Osteoblast (primary cell): Measurements from ENCODE around the gene SGPL1. TPM values are rescaled to one million over a fixed set of nuclear protein-coding genes. Genes with fewer than 3 reads are reported as not detected.

Experiments used
- DNase-seq: peaks from one replicate; pipeline ENCODE4 v3.0.0; 2011; ENCODE audit warnings: low spot score, mixed read lengths; ENCODE audit not compliant: insufficient read length; ENCODE audit errors: missing footprints
- H2AFZ ChIP-seq: 2 replicates; pipeline ENCODE4 v1.6.0; 2011; ENCODE audit warnings: mild to moderate bottlenecking, low read length
- H3K27ac ChIP-seq: 2 replicates; pipeline ENCODE4 v1.5.1; 2011; ENCODE audit warnings: mild to moderate bottlenecking, low read depth, low read length, moderate library complexity
- H3K27me3 ChIP-seq: 2 replicates; pipeline ENCODE4 v1.6.0; 2012; ENCODE audit warnings: mild to moderate bottlenecking, control low read depth, inconsistent platforms, low read length, moderate library complexity; ENCODE audit not compliant: insufficient read depth
- H3K36me3 ChIP-seq: 2 replicates; pipeline ENCODE4 v1.5.1; 2011; ENCODE audit warnings: mild to moderate bottlenecking, low read length, control low read depth, moderate library complexity; ENCODE audit not compliant: insufficient read depth
- H3K4me1 ChIP-seq: 2 replicates; pipeline ENCODE4 v1.5.1; 2011; ENCODE audit warnings: mild to moderate bottlenecking, low read length, control low read depth, moderate library complexity; ENCODE audit not compliant: insufficient read depth
- H3K4me2 ChIP-seq: 2 replicates; pipeline ENCODE4 v1.6.0; 2011; ENCODE audit warnings: mild to moderate bottlenecking, low read length; ENCODE audit not compliant: insufficient read depth
- H3K4me3 ChIP-seq: fragments of 200-600 bp; sonication (generic); 3 replicates; pipeline ENCODE4 v1.5.1; 2012; ENCODE audit warnings: mild to moderate bottlenecking, low read length, inconsistent platforms; ENCODE audit not compliant: insufficient read depth
- H3K79me2 ChIP-seq: 2 replicates; pipeline ENCODE4 v1.6.0; 2012; ENCODE audit warnings: mild to moderate bottlenecking, low read length, control low read depth, inconsistent platforms; ENCODE audit not compliant: insufficient read depth
- H3K9me3 ChIP-seq: 2 replicates; pipeline ENCODE4 v1.5.1; 2011; ENCODE audit warnings: low read depth, low read length, control low read depth
- H4K20me1 ChIP-seq: 2 replicates; pipeline ENCODE4 v1.6.0; 2012; ENCODE audit warnings: mild to moderate bottlenecking, low read length, control low read depth; ENCODE audit not compliant: insufficient read depth
- CTCF ChIP-seq: IDR thresholded peaks from 2 replicates; pipeline ENCODE4 v1.5.1; 2011; ENCODE audit warnings: mild to moderate bottlenecking, low read depth, low read length, moderate library complexity; ENCODE audit errors: extremely low read depth
- total RNA-seq: library from RNA; depleted of rRNA; stranded (reverse); fragments of >200 nt; gene quantifications from 2 replicates; pipeline ENCODE4 v1.2.3, GENCODE V29; 2012

SGPL1 gene
- total RNA-seq, 1 donor = 47.4 TPM

DNA sequence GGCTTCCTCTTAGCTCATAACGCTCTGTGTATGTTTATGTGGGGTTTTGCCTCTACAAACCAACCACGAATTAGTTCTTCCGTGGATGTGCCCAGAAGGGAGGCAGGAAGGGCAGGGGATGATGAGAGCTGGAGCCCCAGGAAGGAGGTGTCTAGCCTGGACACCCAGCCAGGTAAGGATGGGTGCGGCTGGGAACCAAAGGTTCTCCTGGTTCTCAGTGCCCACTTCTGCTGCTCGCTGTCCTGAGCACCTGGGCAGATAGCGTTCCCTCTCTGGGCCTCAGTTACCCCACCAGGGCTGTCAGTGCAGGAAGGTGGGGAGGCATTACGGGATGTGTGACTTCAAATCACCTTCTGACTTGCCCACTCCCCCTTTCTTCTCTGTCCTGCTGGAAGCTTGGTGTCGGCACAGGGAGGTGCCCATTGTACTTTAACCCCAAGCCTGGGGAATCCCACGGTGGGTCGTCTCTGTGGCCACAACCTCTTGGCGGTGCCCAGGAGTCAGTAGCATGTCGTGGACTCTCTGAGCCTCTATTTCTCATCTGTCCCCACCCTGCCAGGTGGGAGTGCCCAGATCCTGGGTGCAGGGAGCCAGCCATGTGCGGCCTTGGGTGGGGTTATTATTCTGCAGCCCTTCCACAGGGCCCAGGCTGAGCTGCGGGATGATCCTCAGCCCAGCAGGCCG is 91.3 kb downstream of the SGPL1 start:
- Histone ChIP-seq H3K4me3 (no peak overlapping the region), H3K36me3 (no peaks in the 10 kb centered on the region)
- TF ChIP-seq CTCF = no peak

DNA sequence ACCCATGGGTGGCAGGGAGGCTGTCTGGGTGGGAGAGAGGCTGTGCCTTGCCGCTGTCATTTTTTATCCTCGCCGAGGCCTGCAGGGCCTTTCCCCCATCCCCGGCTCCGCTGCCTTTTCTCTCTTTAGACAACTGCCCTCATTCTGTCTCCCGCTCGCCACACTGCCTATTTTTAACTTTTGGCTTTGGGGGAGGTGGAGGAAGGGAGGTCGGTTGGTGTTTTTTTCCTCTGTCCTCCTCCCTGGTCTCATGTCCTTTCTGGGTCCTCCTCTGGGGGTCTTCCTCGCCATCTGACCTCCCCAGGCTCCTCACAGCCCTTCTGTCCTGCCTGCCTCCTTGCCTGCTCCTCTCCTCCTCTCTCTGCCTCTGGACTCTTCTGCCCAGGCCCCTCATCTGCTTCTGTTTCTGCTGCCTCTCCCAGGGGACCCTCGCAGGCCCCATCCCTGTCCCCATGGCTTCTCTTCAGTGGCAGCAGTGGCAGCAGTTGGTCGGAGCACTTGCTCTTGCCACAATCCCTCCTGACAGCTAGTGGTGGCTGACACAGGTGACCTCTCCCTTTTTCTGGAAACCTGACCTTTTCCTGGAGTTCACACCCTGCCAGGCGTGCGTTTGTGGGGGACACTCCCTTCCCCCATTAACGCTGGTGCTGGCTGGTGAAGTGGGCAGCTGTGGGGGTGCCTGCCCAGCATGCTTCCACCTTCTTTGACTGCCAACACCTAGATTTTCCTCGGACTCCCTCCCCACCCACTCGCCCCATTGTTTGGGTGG is 92.1 kb downstream of the SGPL1 start:
- H2AFZ ChIP-seq = no peak overlapping the region
- H3K9me3 ChIP-seq = no peaks in the 10 kb centered on the region
- no peak for TF ChIP-seq CTCF
- no peaks in the 10 kb centered on the region for H4K20me1 ChIP-seq
- H3K79me2 ChIP-seq = no peaks in the 10 kb centered on the region
- no peaks in the 10 kb centered on the region for H3K36me3 ChIP-seq
- no peaks in the 10 kb centered on the region for H3K4me1 ChIP-seq
- no peak overlapping the region for H3K4me2 ChIP-seq
- no peak overlapping the region for H3K27ac ChIP-seq
- H3K27me3 ChIP-seq = peaks cover 16% of the 10 kb centered on the region
- DNase-seq = peak; percentile 49
- no peak overlapping the region for H3K4me3 ChIP-seq

More for the DNA sequence above, 91.3 kb downstream of the SGPL1 start:
- Histone ChIP-seq H4K20me1 (no peaks in the 10 kb centered on the region), H3K27me3 (peaks cover 16% of the 10 kb centered on the region), H3K9me3 (no peaks in the 10 kb centered on the region), H2AFZ (no peak overlapping the region), H3K4me2 (no peak overlapping the region), H3K27ac (no peak overlapping the region), H3K4me1 (no peaks in the 10 kb centered on the region), H3K79me2 (no peaks in the 10 kb centered on the region)
- DNase-seq = peak; percentile 66

DNA sequence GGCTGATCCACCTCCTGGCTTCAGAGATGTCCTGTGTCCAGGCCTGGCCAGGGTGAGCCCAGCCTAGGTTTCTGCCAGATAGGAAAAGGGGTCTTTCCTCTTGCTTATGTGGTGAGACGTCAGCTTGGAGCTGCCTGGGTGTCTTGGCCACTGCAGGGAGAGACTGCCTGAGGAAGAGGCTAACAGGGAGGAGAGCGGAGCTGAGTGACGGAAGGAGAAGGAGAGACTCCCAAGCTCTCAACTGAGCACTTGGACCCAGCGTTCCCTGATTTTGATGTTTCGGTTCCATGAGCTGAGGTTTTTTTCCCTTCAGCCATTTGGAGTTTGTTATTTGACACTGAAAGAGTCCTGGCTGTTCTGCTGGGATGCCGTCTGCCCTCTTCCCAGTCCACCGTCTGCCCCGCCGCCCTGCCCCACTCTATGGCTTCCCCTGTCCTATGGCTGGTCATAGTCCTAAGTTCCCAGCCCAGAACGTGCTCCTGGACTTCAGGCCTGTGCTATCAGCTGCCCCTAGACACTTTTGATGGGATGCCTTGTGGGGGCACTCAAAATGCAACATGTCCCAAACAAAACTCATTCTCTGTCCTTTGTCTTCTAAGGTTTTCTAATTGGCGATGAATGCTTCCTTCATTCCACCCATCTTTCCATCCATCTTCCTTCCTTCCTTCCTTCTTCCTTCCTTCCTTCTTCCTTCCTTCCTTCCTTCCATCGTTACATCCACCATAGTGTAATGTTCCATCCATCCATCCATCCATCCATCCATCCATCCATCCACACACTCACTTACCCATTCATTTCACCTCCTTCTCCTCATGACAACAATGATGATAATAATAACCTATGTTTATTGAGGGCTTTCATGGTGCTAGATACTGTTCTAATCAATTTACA is 92.9 kb downstream of the SGPL1 start:
- Histone ChIP-seq H2AFZ (no peak overlapping the region), H3K4me2 (no peak overlapping the region), H3K36me3 (no peaks in the 10 kb centered on the region), H3K27me3 (peaks cover 19% of the 10 kb centered on the region), H3K4me3 (no peak overlapping the region), H3K27ac (no peak overlapping the region), H3K79me2 (no peaks in the 10 kb centered on the region), H3K4me1 (no peaks in the 10 kb centered on the region), H3K9me3 (no peaks in the 10 kb centered on the region), H4K20me1 (no peaks in the 10 kb centered on the region)
- DNase-seq = peak; percentile 73
- TF ChIP-seq CTCF = no peak
